DMS153 (cell line): ENCODE results near the gene NOD1.
"Not testable (repeated sequence)": the region's sequence is repeated elsewhere in the genome, so short reads cannot be mapped to it uniquely, and the experiment has no call there.

Source experiments
- DNase-seq: peaks from one replicate; lab custom pipeline; 2025; lab: John Stamatoyannopoulos, UW

NOD1 gene, protein sequence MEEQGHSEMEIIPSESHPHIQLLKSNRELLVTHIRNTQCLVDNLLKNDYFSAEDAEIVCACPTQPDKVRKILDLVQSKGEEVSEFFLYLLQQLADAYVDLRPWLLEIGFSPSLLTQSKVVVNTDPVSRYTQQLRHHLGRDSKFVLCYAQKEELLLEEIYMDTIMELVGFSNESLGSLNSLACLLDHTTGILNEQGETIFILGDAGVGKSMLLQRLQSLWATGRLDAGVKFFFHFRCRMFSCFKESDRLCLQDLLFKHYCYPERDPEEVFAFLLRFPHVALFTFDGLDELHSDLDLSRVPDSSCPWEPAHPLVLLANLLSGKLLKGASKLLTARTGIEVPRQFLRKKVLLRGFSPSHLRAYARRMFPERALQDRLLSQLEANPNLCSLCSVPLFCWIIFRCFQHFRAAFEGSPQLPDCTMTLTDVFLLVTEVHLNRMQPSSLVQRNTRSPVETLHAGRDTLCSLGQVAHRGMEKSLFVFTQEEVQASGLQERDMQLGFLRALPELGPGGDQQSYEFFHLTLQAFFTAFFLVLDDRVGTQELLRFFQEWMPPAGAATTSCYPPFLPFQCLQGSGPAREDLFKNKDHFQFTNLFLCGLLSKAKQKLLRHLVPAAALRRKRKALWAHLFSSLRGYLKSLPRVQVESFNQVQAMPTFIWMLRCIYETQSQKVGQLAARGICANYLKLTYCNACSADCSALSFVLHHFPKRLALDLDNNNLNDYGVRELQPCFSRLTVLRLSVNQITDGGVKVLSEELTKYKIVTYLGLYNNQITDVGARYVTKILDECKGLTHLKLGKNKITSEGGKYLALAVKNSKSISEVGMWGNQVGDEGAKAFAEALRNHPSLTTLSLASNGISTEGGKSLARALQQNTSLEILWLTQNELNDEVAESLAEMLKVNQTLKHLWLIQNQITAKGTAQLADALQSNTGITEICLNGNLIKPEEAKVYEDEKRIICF

GRCh38 chr7:30478349-30479201 lies at the start of gene NOD1:
NOD1 (minus strand) TSS chr7:30478784; CDS start chr7:30456921, 21,863 bp downstream.
- DNase-seq: peak; percentile 55

DNA sequence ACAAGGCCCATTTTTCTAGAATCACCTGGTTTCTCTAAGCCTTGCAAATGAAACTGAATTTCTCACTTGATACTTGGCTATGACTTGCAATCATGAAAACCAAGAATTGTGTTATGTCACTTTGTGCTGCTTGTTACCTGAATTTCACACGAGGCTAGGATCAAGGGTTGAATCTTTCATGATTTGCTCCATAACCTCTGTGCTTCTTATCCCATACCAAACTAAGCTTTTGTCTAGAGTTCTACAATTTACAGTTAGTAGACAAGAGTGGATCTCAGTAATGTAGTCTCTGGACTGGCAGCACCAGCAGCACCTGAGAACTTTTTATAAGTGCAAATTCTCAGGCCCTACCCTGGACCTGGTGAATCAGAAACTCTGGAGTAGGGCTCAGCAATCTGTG lies 48.7 kb upstream of the NOD1 start:
- not testable (repeated sequence) for DNase-seq

- no peak for DNase-seq
These were observed 47.6 kb upstream of the NOD1 start for GRCh38 chr7:30526163-30526562.

DNA sequence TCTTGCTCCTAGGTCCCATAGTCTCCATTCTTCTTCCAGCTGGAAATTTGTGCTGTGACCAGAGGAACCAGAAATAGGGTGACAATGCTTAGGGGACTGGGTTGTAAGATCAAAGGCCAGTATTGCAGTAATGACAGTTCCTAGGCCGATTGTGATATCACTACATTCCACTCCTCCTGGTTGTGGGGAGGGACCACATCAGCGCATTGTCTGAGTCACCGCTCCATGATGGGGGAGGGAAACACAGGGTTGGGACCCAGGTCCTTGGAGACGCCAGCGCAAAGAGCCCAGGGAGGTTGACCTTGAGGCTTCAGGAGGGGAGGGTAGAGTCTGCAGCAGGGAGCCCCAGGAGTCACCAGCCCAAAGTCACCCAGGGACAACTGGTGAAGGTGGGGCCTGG lies 46.8 kb upstream of the NOD1 start:
- DNase-seq: no peak

DNA sequence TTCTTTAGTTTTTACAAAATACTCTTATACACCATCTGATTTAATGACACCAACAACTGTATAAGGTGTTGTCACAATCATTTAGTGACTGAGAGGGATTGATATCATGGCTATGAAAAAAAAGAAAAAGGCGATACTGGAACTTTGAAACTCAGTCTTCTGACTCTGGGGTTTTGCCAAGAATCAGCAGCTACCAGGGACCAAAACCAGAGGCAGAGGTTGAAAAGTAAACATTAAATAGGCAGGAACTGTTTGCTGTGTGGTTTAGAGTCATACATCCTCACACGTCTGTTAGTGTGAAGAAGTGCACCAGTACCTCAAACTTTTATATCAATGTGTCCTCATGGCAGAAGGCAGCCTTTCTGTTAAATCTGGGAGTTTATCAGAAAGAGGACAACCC lies 46.0 kb upstream of the NOD1 start:
- peak; percentile 62 for DNase-seq

DNA sequence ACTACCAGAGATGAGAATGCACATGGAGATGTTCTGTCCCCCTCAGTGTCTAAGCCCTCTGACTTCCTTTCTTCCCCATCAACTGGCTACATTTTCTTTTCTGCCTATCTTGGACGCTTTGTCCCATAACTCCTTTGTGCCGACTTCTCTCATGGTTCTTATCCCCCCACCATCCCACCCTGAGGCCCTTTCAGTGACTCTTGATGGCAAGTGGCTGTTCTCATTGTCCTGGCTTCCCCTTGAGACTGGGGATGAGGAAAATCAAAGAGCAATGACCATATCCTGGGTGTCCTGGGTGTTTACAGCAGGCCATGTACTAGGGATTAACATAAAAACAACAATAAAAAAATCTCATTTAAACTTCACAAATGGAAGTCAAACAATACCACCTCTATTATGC lies 44.9 kb upstream of the NOD1 start:
- DNase-seq: no peak

DNA sequence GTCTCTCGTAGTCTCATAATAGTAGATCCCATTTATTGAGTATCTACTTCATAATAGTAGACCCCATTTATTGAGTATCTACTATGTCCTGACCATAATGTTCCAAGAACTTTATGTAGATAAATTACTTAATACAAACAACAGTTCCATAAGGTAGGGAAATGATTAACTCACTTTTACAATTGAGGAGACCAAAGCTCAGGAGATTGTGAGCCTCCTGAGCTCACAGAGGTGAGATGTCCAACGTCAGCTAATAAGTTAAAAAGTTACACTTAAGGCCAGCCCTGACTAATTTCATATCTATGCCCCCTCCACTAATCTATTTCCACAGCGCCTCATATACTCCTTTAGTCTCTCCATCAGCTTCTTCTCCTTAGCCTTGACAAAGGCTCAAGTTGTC lies 43.6 kb upstream of the NOD1 start:
- no peak for DNase-seq

DNA sequence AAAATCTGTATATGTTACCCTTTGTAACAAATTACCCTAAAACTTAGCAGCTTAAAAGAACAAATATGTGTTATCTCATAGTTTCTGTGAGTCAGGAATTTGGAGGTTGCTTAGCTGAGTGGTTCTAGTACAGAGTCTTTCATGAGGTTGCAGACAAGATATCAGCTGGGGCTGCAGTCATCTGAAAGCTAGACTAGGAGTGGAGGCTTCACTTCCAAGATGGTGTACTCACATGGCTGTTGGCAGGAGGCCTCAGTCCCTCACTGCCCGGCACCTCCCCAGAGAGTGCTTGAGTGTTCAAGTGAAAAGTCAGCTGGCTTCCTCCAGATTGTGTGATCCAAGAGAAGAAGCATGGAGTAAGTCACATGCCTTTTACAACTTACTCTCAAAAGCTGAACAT lies 42.9 kb upstream of the NOD1 start:
- no peak for DNase-seq

GRCh38 chr7:30519122-30519521 lies 40.5 kb upstream of the NOD1 start:
- peak; percentile 85 for DNase-seq

- DNase-seq: no peak
These were observed 37.2 kb upstream of the NOD1 start for GRCh38 chr7:30515761-30516160.

DNA sequence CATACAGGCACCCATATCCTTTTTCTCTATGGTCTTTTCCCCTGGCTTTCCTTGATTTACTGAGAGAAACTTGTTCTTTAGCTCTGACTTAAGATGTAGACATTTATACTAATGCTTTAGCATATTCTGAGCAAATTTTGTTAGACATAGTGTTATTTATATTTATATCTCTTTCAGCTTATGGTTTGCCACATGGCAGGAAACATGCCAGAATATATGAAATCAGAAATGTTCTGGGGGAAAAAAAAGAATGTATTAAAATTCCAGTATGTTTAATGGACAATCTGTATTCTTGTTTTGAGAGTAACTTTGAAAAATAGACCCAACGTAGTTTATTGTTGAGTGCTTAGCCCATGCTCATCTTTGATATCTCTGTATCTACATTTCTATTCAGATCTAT lies 36.2 kb upstream of the NOD1 start:
- DNase-seq: no peak

DNA sequence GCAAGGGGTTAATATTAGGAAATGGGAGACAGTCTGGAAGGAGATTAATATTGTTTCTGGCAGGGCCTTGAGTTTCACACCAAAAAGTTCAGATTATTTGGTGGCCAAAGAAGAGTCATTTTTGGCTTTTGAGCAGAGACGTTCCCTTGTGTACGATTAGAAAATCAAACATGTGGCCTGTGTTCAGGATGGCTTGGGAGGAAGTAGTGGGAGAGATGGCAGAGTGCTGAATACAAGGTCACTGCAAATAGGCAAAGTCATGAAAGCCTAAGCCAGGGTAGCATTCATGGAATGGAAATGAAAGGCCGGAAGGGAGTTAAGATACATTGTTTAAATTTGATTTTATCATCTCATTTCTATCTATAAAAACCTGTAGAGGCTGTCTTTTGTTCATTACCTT lies 35.6 kb upstream of the NOD1 start:
- DNase-seq: no peak

DNA sequence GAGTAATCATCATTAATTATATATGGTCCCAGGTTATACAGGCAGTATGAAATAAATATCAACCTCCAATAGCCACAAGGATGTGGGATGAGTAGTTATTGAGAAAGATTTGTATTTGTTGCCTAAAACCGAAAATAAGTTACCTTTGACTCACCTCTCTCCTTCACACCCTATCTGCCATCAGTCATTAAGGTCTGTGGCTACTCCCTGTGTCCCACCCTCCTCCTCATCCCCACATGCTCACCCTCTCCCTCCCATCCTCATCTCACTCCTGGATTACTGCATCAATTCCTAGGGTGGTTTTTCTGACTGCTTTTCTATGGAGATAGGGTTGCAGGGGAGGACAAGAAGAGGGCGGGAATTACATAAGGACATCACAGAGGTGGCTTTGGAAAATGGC lies 35.2 kb upstream of the NOD1 start:
- DNase-seq: no peak

DNA sequence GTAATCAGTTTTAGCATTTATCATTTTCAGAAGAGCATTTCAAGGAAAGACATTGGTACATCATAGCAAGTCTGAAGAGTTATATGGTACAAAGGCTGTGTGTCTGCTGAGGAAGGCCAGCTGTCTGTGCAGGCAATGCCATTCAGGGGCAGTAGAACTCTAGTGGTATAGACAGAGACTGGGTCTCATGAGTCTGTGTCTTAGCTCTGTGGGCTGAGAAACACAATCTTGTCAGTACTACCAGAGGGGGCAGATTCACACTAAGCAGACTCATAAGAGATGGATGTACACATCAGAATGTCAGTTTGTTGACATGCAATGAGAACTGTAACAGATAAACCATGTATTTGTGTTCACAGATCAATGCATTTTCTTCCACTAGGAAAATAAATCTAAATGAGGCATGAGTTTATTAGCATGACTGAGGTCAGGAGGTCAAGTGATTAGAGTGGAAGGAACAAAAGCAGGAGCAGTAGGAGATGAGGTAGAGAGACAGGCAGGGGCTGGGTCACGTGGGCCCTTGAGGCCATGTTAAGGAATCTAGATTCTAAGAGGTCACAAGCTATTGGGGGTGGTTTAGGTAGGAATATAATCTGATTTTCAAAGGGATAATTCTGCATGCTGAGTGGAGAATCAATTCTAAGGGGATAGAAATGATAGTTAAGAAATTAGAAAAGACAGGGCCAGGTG lies 33.5 kb upstream of the NOD1 start:
- no peak for DNase-seq

GRCh38 chr7:30511494-30511893 lies 32.9 kb upstream of the NOD1 start:
- DNase-seq: no peak

- peak; percentile 59 for DNase-seq
These were observed 31.8 kb upstream of the NOD1 start for GRCh38 chr7:30510124-30511075.

GRCh38 chr7:30509171-30509857 lies 30.7 kb upstream of the NOD1 start:
- not testable (repeated sequence) for DNase-seq

DNA sequence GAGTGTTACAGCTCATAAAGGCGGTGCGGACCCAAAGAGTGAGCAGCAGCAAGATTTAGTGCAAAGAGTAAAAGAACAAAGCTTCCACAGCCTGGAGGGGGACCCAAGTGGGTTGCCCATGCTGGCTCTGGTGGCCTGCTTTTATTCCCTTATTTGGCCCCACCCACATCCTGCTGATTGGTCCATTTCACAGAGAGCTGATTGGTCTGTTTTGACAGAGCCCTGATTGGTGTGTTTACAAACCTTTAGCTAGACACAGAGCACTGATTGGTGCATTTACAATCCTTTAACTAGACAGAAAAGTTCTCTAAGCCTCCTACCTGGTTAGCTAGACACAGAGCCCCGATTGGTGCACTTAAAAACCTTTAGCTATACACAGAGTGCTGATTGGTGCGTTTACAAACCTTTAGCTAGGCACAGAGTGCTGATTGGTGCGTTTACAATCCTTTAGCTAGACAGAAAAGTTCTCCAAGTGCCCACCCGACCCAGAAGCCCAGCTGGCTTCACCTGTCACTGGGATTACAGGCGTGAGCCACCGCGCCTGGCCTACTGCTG lies 28.8 kb upstream of the NOD1 start:
- not testable (repeated sequence) for DNase-seq

DNA sequence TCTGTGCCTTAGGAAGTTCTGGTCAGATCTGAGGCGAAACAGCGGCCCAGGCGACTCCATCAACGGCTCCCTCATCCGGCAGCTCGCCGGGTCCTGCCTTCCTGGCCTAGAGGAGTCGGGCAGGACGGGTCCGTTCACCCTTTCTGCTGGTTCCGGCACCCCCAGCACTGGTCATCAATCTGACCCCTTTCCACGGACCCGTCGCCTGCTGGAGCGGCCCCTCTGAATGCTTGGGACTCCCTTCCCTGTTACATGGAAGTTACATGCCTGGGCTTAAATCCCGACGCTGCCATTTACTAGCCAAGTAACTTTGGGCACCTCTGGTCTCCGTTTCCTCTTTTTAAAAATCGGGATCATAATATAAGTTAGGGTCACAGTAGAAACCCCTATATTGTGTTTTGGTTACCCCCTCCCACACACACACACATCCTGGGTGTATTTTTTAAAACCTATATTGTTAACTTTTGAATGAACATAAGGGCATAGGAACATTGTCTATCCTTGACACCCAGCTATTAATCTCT lies 26.7 kb upstream of the NOD1 start:
- no peak for DNase-seq
